Neural cell (in vitro differentiated cells): Measurements from ENCODE around the gene RP9. TPM values are rescaled to one million over a fixed set of nuclear protein-coding genes. Genes with fewer than 3 reads are reported as not detected.
A peak's percentile ranks its signal among the peaks of the same experiment; 100 is the strongest.

Experiments
- H2AFZ ChIP-seq: fragments of 200-600, 300-800 bp; sonication (generic), shearing (Covaris generic); 2 replicates; pipeline ENCODE4 v1.6.0; 2014; ENCODE audit warnings: low read depth, mild to moderate bottlenecking, antibody characterized with exemption, low read length, moderate library complexity
- H3F3A ChIP-seq: fragments of 200-600 bp; shearing (Covaris generic); 2 replicates; pipeline ENCODE4 v1.6.1; 2016; ENCODE audit warnings: mild to moderate bottlenecking, moderate library complexity, mixed read lengths, antibody characterized with exemption, low read length; ENCODE audit not compliant: insufficient read depth, poor library complexity, severe bottlenecking
- H3K27ac ChIP-seq: fragments of 200-600, 300-800 bp; sonication (generic), shearing (Covaris generic); 2 replicates; pipeline ENCODE4 v1.5.1; 2014; ENCODE audit warnings: mild to moderate bottlenecking, low read length, moderate library complexity
- H3K27me3 ChIP-seq: fragments of 300-800, 200-600 bp; sonication (generic), shearing (Covaris generic); 2 replicates; pipeline ENCODE4 v1.6.0; 2014; ENCODE audit warnings: mild to moderate bottlenecking, low read depth, low read length, moderate library complexity; ENCODE audit not compliant: insufficient read depth
- H3K36me3 ChIP-seq: fragments of 300-800, 200-600 bp; sonication (generic), shearing (Covaris generic); 2 replicates; pipeline ENCODE4 v1.5.1; 2014; ENCODE audit warnings: mild to moderate bottlenecking, antibody characterized with exemption, low read length, moderate library complexity; ENCODE audit not compliant: insufficient read depth
- H3K4me2 ChIP-seq: fragments of 300-800, 200-600 bp; sonication (generic), shearing (Covaris generic); 2 replicates; pipeline ENCODE4 v1.6.0; 2014; ENCODE audit warnings: mild to moderate bottlenecking, low read length
- H3K4me3 ChIP-seq: fragments of 300-800, 200-600 bp; sonication (generic), shearing (Covaris generic); 2 replicates; pipeline ENCODE4 v1.5.1; 2014; ENCODE audit warnings: mild to moderate bottlenecking, low read length, moderate library complexity
- H3K79me2 ChIP-seq: fragments of 200-600 bp; shearing (Covaris generic); replicated peaks from 2 replicates; pipeline ENCODE4 v1.6.0; 2014; ENCODE audit warnings: mild to moderate bottlenecking, low read length, moderate library complexity; ENCODE audit not compliant: insufficient read depth
- H3K9ac ChIP-seq: fragments of 300-800, 200-600 bp; sonication (generic), shearing (Covaris generic); 2 replicates; pipeline ENCODE4 v1.6.1; 2016; ENCODE audit warnings: mild to moderate bottlenecking, low read length, mixed read lengths
- H3K9me2 ChIP-seq: fragments of 200-600 bp; shearing (Covaris generic); 2 replicates; pipeline ENCODE4 v1.6.1; 2016; ENCODE audit warnings: mild to moderate bottlenecking, low read length, mixed read lengths; ENCODE audit not compliant: insufficient read depth
- H3K9me3 ChIP-seq: fragments of 200-600, 300-800 bp; sonication (generic), shearing (Covaris generic); 2 replicates; pipeline ENCODE4 v1.6.1; 2016; ENCODE audit warnings: mild to moderate bottlenecking, mixed run types, low read length, moderate library complexity, mixed read lengths
- H4K20me1 ChIP-seq: fragments of 200-600 bp; shearing (Covaris generic); 2 replicates; pipeline ENCODE4 v1.6.1; 2016; ENCODE audit warnings: mild to moderate bottlenecking, mixed run types; ENCODE audit not compliant: insufficient read depth
- EP300 ChIP-seq: fragments of 450-650 bp; conservative IDR thresholded peaks from 2 replicates; pipeline ENCODE4 v1.6.1; 2014; ENCODE audit warnings: antibody characterized with exemption, mild to moderate bottlenecking, moderate library complexity; ENCODE audit not compliant: poor library complexity, severe bottlenecking
- EZH2 ChIP-seq: fragments of 200-600, 300-800 bp; shearing (Covaris generic), sonication (generic); IDR thresholded peaks from 2 replicates; pipeline ENCODE4 v1.6.1; 2014; ENCODE audit warnings: antibody characterized with exemption, low read length, borderline replicate concordance, mild to moderate bottlenecking; ENCODE audit not compliant: insufficient read depth, poor library complexity, severe bottlenecking
- POLR2AphosphoS5 ChIP-seq: IDR thresholded peaks from 2 replicates; pipeline ENCODE4 v1.6.1; 2012
- RAD21 ChIP-seq: fragments of 450-650 bp; conservative IDR thresholded peaks from 2 replicates; pipeline ENCODE4 v1.6.1; 2014; ENCODE audit warnings: antibody characterized with exemption, mild to moderate bottlenecking, moderate library complexity
- SMC3 ChIP-seq: fragments of 450-650 bp; conservative IDR thresholded peaks from 2 replicates; pipeline ENCODE4 v1.6.1; 2014; ENCODE audit warnings: antibody characterized with exemption, mild to moderate bottlenecking, moderate library complexity; ENCODE audit not compliant: poor library complexity
- TAF1 ChIP-seq: IDR thresholded peaks from 2 replicates; pipeline ENCODE4 v1.6.1; 2012; ENCODE audit warnings: low read depth
- polyA plus RNA-seq: library from polyadenylated mRNA; depleted of rRNA; stranded (reverse); fragments of >200 nt; gene quantifications from 2 replicates; pipeline ENCODE4 v1.2.3, GENCODE V29; 2014
- TF ChIP-seq, protein P1 (sequence below): IDR thresholded peaks from 2 replicates; pipeline ENCODE4 v1.6.1; 2012; ENCODE audit warnings: borderline replicate concordance
- TF ChIP-seq, protein P2 (sequence below): fragments of 450-650 bp; IDR thresholded peaks from 2 replicates; pipeline ENCODE4 v1.5.1; 2014; ENCODE audit warnings: antibody characterized with exemption, mild to moderate bottlenecking, moderate library complexity; ENCODE audit not compliant: poor library complexity, severe bottlenecking

RP9 gene
- polyA plus RNA-seq, 1 donor from 2014 or later = 36.9 TPM

DNA sequence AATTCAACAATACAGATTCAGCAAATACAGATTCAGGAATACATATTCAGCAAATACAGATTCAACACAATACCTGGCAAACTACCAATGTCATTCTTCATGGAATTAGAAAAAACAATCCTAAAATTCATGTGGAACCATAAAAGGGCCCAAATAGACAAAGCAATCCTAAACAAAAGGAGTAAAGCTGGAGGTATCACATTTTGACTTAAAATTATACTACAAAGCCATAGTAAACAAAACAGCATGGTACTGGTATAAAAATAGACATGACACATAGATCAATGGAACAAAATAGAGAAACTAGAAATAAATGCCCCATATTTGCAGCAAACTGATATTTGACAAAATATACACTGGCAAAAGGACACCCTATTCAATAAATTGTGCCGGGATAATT lies 43.2 kb downstream of the RP9 start:
- Histone ChIP-seq H2AFZ (no peak overlapping the region), H3K27me3 (no peaks in the 10 kb centered on the region), H3K9me2 (no peaks in the 10 kb centered on the region), H3K4me3 (no peak overlapping the region), H3K9ac (no peak overlapping the region), H3K36me3 (no peaks in the 10 kb centered on the region), H4K20me1 (peaks cover 6% of the 10 kb centered on the region), H3K4me2 (no peak overlapping the region), H3K27ac (no peak overlapping the region), H3F3A (peaks cover 3% of the 10 kb centered on the region), H3K9me3 (peaks cover 24% of the 10 kb centered on the region), H3K79me2 (peaks cover 11% of the 10 kb centered on the region)
- TF ChIP-seq, protein P1, sequence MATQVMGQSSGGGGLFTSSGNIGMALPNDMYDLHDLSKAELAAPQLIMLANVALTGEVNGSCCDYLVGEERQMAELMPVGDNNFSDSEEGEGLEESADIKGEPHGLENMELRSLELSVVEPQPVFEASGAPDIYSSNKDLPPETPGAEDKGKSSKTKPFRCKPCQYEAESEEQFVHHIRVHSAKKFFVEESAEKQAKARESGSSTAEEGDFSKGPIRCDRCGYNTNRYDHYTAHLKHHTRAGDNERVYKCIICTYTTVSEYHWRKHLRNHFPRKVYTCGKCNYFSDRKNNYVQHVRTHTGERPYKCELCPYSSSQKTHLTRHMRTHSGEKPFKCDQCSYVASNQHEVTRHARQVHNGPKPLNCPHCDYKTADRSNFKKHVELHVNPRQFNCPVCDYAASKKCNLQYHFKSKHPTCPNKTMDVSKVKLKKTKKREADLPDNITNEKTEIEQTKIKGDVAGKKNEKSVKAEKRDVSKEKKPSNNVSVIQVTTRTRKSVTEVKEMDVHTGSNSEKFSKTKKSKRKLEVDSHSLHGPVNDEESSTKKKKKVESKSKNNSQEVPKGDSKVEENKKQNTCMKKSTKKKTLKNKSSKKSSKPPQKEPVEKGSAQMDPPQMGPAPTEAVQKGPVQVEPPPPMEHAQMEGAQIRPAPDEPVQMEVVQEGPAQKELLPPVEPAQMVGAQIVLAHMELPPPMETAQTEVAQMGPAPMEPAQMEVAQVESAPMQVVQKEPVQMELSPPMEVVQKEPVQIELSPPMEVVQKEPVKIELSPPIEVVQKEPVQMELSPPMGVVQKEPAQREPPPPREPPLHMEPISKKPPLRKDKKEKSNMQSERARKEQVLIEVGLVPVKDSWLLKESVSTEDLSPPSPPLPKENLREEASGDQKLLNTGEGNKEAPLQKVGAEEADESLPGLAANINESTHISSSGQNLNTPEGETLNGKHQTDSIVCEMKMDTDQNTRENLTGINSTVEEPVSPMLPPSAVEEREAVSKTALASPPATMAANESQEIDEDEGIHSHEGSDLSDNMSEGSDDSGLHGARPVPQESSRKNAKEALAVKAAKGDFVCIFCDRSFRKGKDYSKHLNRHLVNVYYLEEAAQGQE = no peak
- no peak for TF ChIP-seq RAD21
- TF ChIP-seq EP300 = no peak

DNA sequence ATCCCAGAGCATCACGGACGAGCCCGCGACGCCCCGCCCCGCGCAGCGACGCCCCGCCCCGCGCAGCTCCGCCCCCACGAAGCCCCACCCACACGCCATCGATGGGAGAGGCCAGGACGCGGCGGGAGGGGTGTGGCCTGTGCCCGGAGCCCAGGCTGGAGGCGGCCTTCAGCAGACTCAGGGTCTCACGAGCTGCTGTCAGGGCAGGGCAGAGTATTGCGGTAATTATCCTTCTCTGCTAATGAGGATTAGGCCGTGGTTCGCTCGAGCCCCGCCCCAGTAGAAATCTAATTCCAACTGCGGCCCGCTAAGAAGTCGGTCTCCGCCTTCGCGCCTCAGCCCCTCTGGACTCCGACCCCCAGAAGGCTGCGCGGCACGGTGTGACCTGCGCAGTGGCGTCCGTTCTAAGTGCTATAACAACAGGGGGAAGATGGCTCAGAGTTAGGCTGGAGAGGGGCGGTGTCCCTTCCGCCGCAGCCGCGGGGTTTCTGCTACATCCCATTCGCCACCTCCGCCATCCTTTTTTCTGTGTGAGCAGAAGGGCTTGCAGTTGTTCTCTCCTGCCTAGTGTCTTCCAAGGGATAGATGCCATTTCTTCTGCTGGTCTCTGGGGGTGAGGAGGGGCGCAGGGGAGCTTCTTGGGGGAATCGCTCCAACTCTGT lies 46.3 kb downstream of the RP9 start:
- peaks cover 12% of the 10 kb centered on the region for H3K9me3 ChIP-seq
- TF ChIP-seq TAF1 = peak; percentile 45
- TF ChIP-seq, protein P2, sequence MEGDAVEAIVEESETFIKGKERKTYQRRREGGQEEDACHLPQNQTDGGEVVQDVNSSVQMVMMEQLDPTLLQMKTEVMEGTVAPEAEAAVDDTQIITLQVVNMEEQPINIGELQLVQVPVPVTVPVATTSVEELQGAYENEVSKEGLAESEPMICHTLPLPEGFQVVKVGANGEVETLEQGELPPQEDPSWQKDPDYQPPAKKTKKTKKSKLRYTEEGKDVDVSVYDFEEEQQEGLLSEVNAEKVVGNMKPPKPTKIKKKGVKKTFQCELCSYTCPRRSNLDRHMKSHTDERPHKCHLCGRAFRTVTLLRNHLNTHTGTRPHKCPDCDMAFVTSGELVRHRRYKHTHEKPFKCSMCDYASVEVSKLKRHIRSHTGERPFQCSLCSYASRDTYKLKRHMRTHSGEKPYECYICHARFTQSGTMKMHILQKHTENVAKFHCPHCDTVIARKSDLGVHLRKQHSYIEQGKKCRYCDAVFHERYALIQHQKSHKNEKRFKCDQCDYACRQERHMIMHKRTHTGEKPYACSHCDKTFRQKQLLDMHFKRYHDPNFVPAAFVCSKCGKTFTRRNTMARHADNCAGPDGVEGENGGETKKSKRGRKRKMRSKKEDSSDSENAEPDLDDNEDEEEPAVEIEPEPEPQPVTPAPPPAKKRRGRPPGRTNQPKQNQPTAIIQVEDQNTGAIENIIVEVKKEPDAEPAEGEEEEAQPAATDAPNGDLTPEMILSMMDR = no peak
- TF ChIP-seq EZH2 = no peak
- TF ChIP-seq POLR2AphosphoS5 = peak; percentile 48
- TF ChIP-seq, protein P1 = no peak
- no peak for TF ChIP-seq SMC3
- H4K20me1 ChIP-seq = peaks cover 7% of the 10 kb centered on the region
- H3K36me3 ChIP-seq = peaks cover 4% of the 10 kb centered on the region
- peaks cover 3% of the 10 kb centered on the region for H3F3A ChIP-seq
- H3K9me2 ChIP-seq = no peaks in the 10 kb centered on the region
- H3K4me2 ChIP-seq = peak overlapping the region; percentile 79
- H3K27ac ChIP-seq = peak overlapping the region; percentile 95
- peaks cover 40% of the 10 kb centered on the region for H3K79me2 ChIP-seq
- H3K27me3 ChIP-seq = no peaks in the 10 kb centered on the region
- H3K4me3 ChIP-seq = peak overlapping the region; percentile 83
- peak overlapping the region; percentile 58 for H2AFZ ChIP-seq
- peak overlapping the region; percentile 87 for H3K9ac ChIP-seq
